Measurements from ENCODE around the gene NKAIN1.
"Not testable (repeated sequence)": the region's sequence is repeated elsewhere in the genome, so short reads cannot be mapped to it uniquely, and the experiment has no call there.

NKAIN1 gene

DNA sequence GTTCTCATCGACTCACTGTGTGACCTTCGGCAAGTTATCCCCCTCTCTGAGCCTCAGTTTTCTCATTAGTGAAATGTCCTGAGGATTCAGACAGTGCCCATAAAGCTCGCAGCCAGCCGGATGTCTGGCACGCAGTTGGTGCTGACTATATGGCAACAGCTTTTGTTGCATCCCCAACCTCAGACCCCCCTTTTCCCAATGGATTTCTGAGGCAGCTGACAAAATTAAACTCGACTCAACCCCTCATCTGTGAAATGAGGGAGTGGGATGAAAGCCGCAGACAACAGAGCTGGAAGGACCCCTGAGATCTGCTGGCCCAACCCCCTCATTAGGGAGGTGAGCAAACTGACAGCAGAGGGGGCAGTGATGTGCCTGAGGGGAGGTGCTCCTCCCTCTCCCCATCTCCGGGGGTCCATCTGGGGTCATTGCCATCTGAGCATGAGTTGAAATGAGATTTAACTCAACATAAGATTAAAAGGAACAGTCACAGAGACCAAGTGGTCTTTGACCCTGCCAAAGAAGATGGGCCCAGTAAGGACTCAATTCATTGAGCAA is 40.4 kb downstream of the NKAIN1 start:
- TF ChIP-seq BHLHE40 (IDR thresholded peaks at IDR 0.05; ENCODE audit: borderline replicate concordance) (no peak), FOXK2 (IDR thresholded peaks at IDR 0.05) (no peak), NFRKB (IDR thresholded peaks at IDR 0.05) (no peak), TARDBP (IDR thresholded peaks at IDR 0.05) (no peak), L3MBTL2 (conservative IDR thresholded peaks at IDR 0.05) (no peak), FOXM1 (IDR thresholded peaks at IDR 0.05; ENCODE audit: borderline replicate concordance) (no peak), SUZ12 (IDR thresholded peaks at IDR 0.05) (no peak), FOXA1 (IDR thresholded peaks at IDR 0.05) (no peak), ZNF384 (IDR thresholded peaks at IDR 0.05) (no peak)
- ChIA-PET POLR2A (no interaction called here), CTCF (interaction anchor here (0.9 kb wide), 1 partner anchor 9 kb away, joined by 3 read pairs; no protein-coding TSS in a partner anchor)
- no peak for DNase-seq (ENCODE audit: extremely low spot score)

DNA sequence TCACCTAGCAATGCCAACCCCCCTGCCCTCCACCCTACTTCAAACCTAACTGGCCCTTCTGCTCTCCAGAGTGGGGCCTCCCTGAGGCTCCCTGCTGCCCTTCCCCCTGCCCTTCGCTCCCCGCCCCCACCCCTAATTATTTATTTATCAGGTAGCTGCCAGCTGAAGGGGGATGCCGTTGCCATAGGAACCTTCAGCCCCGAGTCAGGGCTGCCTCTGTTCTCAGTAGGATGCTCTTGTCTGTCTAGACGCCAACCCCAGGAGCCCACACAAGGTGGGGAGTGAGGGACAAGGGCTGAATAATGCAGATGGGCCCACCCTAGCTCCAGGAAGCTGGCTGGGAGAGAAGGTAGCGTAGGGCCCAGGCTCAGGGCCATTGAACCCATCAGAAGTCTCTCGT is 41.1 kb downstream of the NKAIN1 start:
- TF ChIP-seq BHLHE40 (IDR thresholded peaks at IDR 0.05; ENCODE audit: borderline replicate concordance), result no peak
- no peak for TF ChIP-seq L3MBTL2 (conservative IDR thresholded peaks at IDR 0.05)

DNA sequence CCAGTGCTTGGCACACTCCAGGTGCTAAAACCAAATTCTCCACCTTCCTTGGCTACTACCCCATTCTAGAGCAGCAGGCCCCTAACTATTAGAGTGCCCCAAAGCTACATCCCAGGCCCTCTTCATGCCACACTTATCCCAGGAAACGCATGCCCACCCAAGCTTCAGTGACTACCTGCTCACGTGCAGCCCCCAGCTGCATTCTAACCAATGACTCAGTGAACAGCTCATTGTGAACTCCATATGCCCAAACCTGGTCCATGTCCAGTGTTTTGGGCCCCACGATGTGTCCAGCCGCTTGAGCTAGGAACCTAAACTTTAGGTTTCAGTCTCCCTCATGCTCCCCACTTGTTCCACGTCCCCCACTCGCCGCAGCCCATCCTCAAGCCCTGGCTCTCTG is 41.5 kb downstream of the NKAIN1 start:
- TF ChIP-seq FOXM1 (IDR thresholded peaks at IDR 0.05; ENCODE audit: borderline replicate concordance) (no peak), ELF4 (IDR thresholded peaks at IDR 0.05) (no peak), SUZ12 (IDR thresholded peaks at IDR 0.05) (no peak), TARDBP (IDR thresholded peaks at IDR 0.05) (no peak), FOXK2 (IDR thresholded peaks at IDR 0.05) (no peak), CTBP1 (IDR thresholded peaks at IDR 0.05; ENCODE audit: borderline replicate concordance) (no peak), HDGF (IDR thresholded peaks at IDR 0.05; ENCODE audit: borderline replicate concordance) (no peak), L3MBTL2 (conservative IDR thresholded peaks at IDR 0.05) (no peak), ARNT (IDR thresholded peaks at IDR 0.05) (no peak), BHLHE40 (IDR thresholded peaks at IDR 0.05; ENCODE audit: borderline replicate concordance) (no peak), FOXA1 (IDR thresholded peaks at IDR 0.05) (no peak)
- TF ChIP-seq, protein P1, sequence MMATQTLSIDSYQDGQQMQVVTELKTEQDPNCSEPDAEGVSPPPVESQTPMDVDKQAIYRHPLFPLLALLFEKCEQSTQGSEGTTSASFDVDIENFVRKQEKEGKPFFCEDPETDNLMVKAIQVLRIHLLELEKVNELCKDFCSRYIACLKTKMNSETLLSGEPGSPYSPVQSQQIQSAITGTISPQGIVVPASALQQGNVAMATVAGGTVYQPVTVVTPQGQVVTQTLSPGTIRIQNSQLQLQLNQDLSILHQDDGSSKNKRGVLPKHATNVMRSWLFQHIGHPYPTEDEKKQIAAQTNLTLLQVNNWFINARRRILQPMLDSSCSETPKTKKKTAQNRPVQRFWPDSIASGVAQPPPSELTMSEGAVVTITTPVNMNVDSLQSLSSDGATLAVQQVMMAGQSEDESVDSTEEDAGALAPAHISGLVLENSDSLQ (IDR thresholded peaks at IDR 0.05), result no peak
- ChIA-PET POLR2A (no interaction called here), CTCF (interaction anchor here (1.0 to 1.4 kb wide), 2 partner anchors 14 to 16 kb away, joined by 3 to 9 read pairs; no protein-coding TSS in a partner anchor)
- DNase-seq (ENCODE audit: extremely low spot score), result no peak

More for the DNA sequence above, 41.1 kb downstream of the NKAIN1 start:
- POLR2A ChIA-PET, result no interaction called here
- DNase-seq (ENCODE audit: extremely low spot score), result no peak
- CTCF ChIA-PET, result interaction anchor here (1.0 to 1.4 kb wide), 2 partner anchors 15 to 17 kb away, joined by 3 to 9 read pairs; no protein-coding TSS in a partner anchor

DNA sequence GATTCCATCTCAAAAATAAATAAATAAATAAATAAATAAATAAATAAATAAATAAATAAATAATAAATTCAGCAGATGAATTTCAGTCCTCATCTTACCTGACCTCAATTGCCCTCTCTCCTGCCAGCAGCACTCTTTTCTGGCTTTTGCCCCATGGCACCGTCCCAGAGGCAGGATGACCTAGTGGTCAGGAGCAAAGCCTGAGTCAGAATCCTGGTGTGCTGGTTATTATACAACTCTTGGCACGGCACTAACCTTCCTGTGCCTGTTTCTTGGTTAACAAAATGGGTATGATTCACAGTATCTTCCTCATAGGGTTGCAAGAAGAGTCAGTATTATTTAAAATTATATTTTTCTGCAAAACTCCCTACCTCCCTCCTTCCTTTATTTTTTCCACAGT is 43.0 kb downstream of the NKAIN1 start:
- TF ChIP-seq SUZ12 (IDR thresholded peaks at IDR 0.05) (no peak), BHLHE40 (IDR thresholded peaks at IDR 0.05; ENCODE audit: borderline replicate concordance) (no peak), ARNT (IDR thresholded peaks at IDR 0.05) (no peak), ZNF384 (IDR thresholded peaks at IDR 0.05) (no peak), HDGF (IDR thresholded peaks at IDR 0.05; ENCODE audit: borderline replicate concordance) (no peak), SP1 (IDR thresholded peaks at IDR 0.05) (no peak), LEF1 (IDR thresholded peaks at IDR 0.05; ENCODE audit: borderline replicate concordance) (no peak), ELF4 (IDR thresholded peaks at IDR 0.05) (no peak), NFRKB (IDR thresholded peaks at IDR 0.05) (no peak), FOXK2 (IDR thresholded peaks at IDR 0.05) (no peak), TARDBP (IDR thresholded peaks at IDR 0.05) (no peak)
- TF ChIP-seq, protein P1 (IDR thresholded peaks at IDR 0.05), result no peak
- CTCF ChIA-PET, result no interaction called here
- POLR2A ChIA-PET, result no interaction called here
- DNase-seq (ENCODE audit: extremely low spot score), result no peak

DNA sequence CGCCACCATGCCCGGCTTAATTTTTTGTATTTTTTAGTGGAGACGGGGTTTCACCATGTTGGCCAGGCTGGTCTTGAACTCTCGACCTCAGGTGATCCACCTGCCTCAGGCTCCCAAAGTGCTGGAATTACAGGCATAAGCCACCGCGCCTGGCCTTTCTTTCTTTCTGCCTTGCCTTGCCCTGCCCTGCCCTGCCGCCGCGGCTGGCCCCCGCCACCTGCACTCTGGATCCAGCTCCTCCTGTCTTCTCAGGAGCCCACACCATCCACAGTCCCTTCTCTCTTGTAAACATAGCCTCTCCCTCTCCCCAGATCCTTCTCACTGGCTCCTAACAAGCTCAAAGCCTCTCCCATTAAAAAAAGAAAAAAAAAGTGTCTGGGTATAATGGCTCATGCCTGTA is 44.4 kb downstream of the NKAIN1 start:
- POLR2A ChIA-PET; DNase-seq (ENCODE audit: extremely low spot score): not testable (repeated sequence)
- CTCF ChIA-PET, result interaction anchor here (0.7 to 3.2 kb wide), 4 partner anchors 10 to 275 kb away, joined by 3 to 15 read pairs (median 3); no protein-coding TSS in a partner anchor

DNA sequence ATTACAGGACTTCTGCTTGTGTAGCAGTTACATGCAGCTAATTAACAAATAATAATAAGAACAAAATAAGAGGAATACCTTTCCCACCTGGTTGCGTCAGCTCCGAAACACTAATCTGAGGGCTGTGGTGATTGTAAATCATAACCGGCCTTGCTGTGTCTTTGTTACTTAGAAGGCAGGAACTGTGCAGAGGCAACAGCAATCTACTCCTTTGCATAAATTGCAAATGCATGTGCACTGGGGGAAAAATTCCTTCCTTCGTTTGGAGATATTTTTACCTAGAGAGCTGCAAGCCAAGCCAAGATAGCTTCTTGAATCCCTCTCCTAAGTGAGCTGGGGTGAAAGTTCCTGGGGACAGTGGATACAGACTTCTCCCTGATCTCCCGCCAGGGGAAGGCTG is 46.0 kb downstream of the NKAIN1 start:
- no peak for DNase-seq (ENCODE audit: extremely low spot score)
- ChIA-PET CTCF (interaction anchor here (3.2 kb wide), 1 partner anchor 9 kb away, joined by 15 read pairs; no protein-coding TSS in a partner anchor), POLR2A (interaction anchor here (0.6 kb wide), 1 partner anchor 197 kb away, joined by 3 read pairs; no protein-coding TSS in a partner anchor)
- no peak for TF ChIP-seq ZNF384 (IDR thresholded peaks at IDR 0.05)
- TF ChIP-seq SUZ12 (IDR thresholded peaks at IDR 0.05), result no peak
- TF ChIP-seq, protein P1 (IDR thresholded peaks at IDR 0.05), result no peak
- no peak for TF ChIP-seq BHLHE40 (IDR thresholded peaks at IDR 0.05; ENCODE audit: borderline replicate concordance)
- TF ChIP-seq NFRKB (IDR thresholded peaks at IDR 0.05), result no peak
- no peak for TF ChIP-seq ARNT (IDR thresholded peaks at IDR 0.05)
- no peak for TF ChIP-seq TARDBP (IDR thresholded peaks at IDR 0.05)
- TF ChIP-seq FOXK2 (IDR thresholded peaks at IDR 0.05), result no peak

DNA sequence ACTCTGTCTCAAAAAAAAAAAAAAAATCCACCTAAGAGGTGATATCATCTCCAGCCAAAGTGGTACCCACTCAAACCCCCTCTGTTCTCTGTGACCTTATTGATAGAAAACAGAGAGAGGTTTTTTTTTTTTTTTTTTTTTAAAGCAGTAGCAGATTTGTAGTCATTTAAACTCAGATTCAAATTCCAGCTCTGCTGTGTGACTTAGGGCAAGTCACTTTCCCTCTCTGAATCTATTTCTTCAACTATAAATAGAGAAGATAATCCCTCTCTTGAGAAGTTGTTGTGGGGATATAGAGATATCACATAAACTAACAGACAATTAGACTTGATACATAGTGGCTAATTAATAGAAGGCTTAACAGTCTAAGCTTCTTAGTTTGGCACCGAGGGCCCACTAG is 48.4 kb downstream of the NKAIN1 start:
- DNase-seq (ENCODE audit: extremely low spot score), result no peak
- POLR2A ChIA-PET, result no interaction called here
- CTCF ChIA-PET, result interaction anchor here (0.5 to 1.0 kb wide), 2 partner anchors 8 to 236 kb away, joined by 3 to 4 read pairs; no protein-coding TSS in a partner anchor
- TF ChIP-seq FOXM1 (IDR thresholded peaks at IDR 0.05; ENCODE audit: borderline replicate concordance) (no peak), SP1 (IDR thresholded peaks at IDR 0.05) (no peak), ARNT (IDR thresholded peaks at IDR 0.05) (no peak)
- TF ChIP-seq, protein P1 (IDR thresholded peaks at IDR 0.05), result no peak

Measured in HEK293T (cell line).